ENCODE data around the gene ZNF385B.

GRCh38 chr2:179622112-179622511, 239.3 kb downstream of the ZNF385B start:
- no peak for TF ChIP-seq POLR2AphosphoS5 (IDR thresholded peaks at IDR 0.05; ENCODE audit: low read depth)
- TF ChIP-seq, protein P1, sequence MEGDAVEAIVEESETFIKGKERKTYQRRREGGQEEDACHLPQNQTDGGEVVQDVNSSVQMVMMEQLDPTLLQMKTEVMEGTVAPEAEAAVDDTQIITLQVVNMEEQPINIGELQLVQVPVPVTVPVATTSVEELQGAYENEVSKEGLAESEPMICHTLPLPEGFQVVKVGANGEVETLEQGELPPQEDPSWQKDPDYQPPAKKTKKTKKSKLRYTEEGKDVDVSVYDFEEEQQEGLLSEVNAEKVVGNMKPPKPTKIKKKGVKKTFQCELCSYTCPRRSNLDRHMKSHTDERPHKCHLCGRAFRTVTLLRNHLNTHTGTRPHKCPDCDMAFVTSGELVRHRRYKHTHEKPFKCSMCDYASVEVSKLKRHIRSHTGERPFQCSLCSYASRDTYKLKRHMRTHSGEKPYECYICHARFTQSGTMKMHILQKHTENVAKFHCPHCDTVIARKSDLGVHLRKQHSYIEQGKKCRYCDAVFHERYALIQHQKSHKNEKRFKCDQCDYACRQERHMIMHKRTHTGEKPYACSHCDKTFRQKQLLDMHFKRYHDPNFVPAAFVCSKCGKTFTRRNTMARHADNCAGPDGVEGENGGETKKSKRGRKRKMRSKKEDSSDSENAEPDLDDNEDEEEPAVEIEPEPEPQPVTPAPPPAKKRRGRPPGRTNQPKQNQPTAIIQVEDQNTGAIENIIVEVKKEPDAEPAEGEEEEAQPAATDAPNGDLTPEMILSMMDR (IDR thresholded peaks at IDR 0.05; ENCODE audit: insufficient read depth, low read length): no peak
